ENCODE results near the gene CCDC61. TPM values are rescaled to one million over a fixed set of nuclear protein-coding genes. Genes with fewer than 3 reads are reported as not detected.

The CCDC61 gene
- total and polyA plus RNA-seq, 8 donors = 4.9 to 19.9 (median 9.0) TPM

- Histone ChIP-seq H3K27ac (no peak overlapping the region), H3K9me3 (no peaks in the 10 kb centered on the region), H3K4me1 (no peaks in the 10 kb centered on the region), H3K36me3 (no peaks in the 10 kb centered on the region), H3K27me3 (peaks cover 0 to 10% (median 0%) of the 10 kb centered on the region in 4 donors), H3K4me3 (no peak overlapping the region)
- DNase-seq (no peak), ATAC-seq (no peak), FAIRE-seq (no peak)
- TF ChIP-seq CTCF (IDR thresholded peaks at IDR 0.05) = no peak
- intact Hi-C loops (cut with DNase I) = no loop called here
- 48 to 70% methylated on average over 5 of the region's 5 CpGs for WGBS, 2 donors
Observed at GRCh38 chr19:45969676-45970075, 25.6 kb upstream of the CCDC61 start.

GRCh38 chr19:45971260-45971902, 23.9 kb upstream of the CCDC61 start:
- Histone ChIP-seq H3K9me3 (no peaks in the 10 kb centered on the region), H3K4me1 (no peaks in the 10 kb centered on the region), H3K4me3 (no peak overlapping the region), H3K36me3 (no peaks in the 10 kb centered on the region), H3K27me3 (peaks cover 0 to 10% (median 0%) of the 10 kb centered on the region in 4 donors), H3K27ac (no peak overlapping the region)
- 11 to 14% methylated on average over 11 of the region's 11 CpGs for WGBS, 2 donors
- ATAC-seq = no peak
- FAIRE-seq = no peak
- TF ChIP-seq CTCF (IDR thresholded peaks at IDR 0.05) = no peak
- no peak for DNase-seq
- intact Hi-C loops (cut with DNase I) = no loop called here

GRCh38 chr19:45972081-45972946, 23.0 kb upstream of the CCDC61 start:
- intact Hi-C loops (cut with DNase I) = no loop called here
- 14 to 24% methylated on average over 18 of the region's 18 CpGs for WGBS, 2 donors
- H3K9me3 ChIP-seq = no peaks in the 10 kb centered on the region
- no peaks in the 10 kb centered on the region for H3K4me1 ChIP-seq
- H3K27me3 ChIP-seq = peaks cover 0 to 10% (median 0%) of the 10 kb centered on the region in 4 donors
- no peak overlapping the region for H3K27ac ChIP-seq
- DNase-seq (no peak), ATAC-seq (peak in 2 of 4 donors; percentile 24 to 28), FAIRE-seq (no peak)
- TF ChIP-seq CTCF (IDR thresholded peaks at IDR 0.05) = no peak
- no peaks in the 10 kb centered on the region for H3K36me3 ChIP-seq
- H3K4me3 ChIP-seq = peak overlapping the region in 1 of 4 donors; percentile 28

GRCh38 chr19:45972947-45973540, 22.2 kb upstream of the CCDC61 start:
- no peak for TF ChIP-seq CTCF (IDR thresholded peaks at IDR 0.05)
- peak overlapping the region in 1 of 4 donors; percentile 28 for H3K4me3 ChIP-seq
- H3K36me3 ChIP-seq = no peaks in the 10 kb centered on the region
- WGBS, 2 donors = 1 to 2% methylated on average over 27 to 48 of the region's 54 CpGs
- intact Hi-C loops (cut with DNase I) = no loop called here
- no peaks in the 10 kb centered on the region for H3K4me1 ChIP-seq
- no peak overlapping the region for H3K27ac ChIP-seq
- no peaks in the 10 kb centered on the region for H3K9me3 ChIP-seq
- peaks cover 0 to 10% (median 0%) of the 10 kb centered on the region in 4 donors for H3K27me3 ChIP-seq
- DNase-seq = peak in 3 of 6 donors; percentile 25 to 63 (median 59)
- peak in 1 of 4 donors; percentile 26 for ATAC-seq
- no peak for FAIRE-seq

Measured in pancreas (tissue), 10 donors.